ENCODE data around the gene C17orf50. TPM values are rescaled to one million over a fixed set of nuclear protein-coding genes. Genes with fewer than 3 reads are reported as not detected.

Gene C17orf50
- total and polyA plus RNA-seq, 2 of the 13 experiments (the other 11 are each of a cell fraction or from before 2014, with no cell fraction given): not detected

GRCh38 chr17:35793257-35793656, 32.6 kb downstream of the C17orf50 start:
- ATAC-seq (no peak), FAIRE-seq (no peak), DNase-seq (ENCODE audit: low spot score) (no peak)
- no peak overlapping the region for H3K4me3 ChIP-seq (replicated peaks in 1 of 3; ENCODE audit: insufficient read depth in 1 of 3, low read depth in 2 of 3, low read length in 3 of 3)
- H3K4me1 ChIP-seq (ENCODE audit: insufficient read depth, low read length): peaks cover 6% of the 10 kb centered on the region; the same call in 1 of the 2 replicates
- H3K36me3 ChIP-seq (replicated peaks in 1 of 2; ENCODE audit: control insufficient read depth in 1 of 2, insufficient read depth in 2 of 2, low read length in 2 of 2): no peaks in the 10 kb centered on the region
- 13% methylated on average over 3 of the region's 3 CpGs for WGBS (ENCODE audit: low lambda C conversion rate)
- no peaks in the 10 kb centered on the region for H3K79me2 ChIP-seq (ENCODE audit: insufficient read depth, low read length)
- no peak overlapping the region for H3K27ac ChIP-seq (ENCODE audit: extremely low read length, insufficient read depth, low read length)
- H3K4me2 ChIP-seq (ENCODE audit: low read depth, low read length): no peak overlapping the region
- no peaks in the 10 kb centered on the region for H4K20me1 ChIP-seq (ENCODE audit: insufficient read depth, low read length)
- in situ Hi-C loops (cut with HindIII; ENCODE audit: extremely low pct_ligation_motif_present, low pct_unique_long_range_greater_than_20kb) (no loop called here), intact Hi-C loops (cut with micrococcal nuclease; ENCODE audit: unreplicated experiment) (loop anchor here (1.0 kb wide), 1 partner anchor 9 kb away; no protein-coding TSS in a partner anchor)
- CTCF ChIA-PET (ENCODE audit: low intra/inter-chr PET ratio, low total read pairs): no interaction called here
- TF ChIP-seq ZNF598 (CRISPR knock-in tag; IDR thresholded peaks at IDR 0.05; ENCODE audit: borderline replicate concordance) (no peak), ZNF142 (CRISPR knock-in tag; IDR thresholded peaks at IDR 0.05) (no peak), TIGD3 (CRISPR knock-in tag; IDR thresholded peaks at IDR 0.05; ENCODE audit: borderline replicate concordance) (no peak), CREBL2 (CRISPR knock-in tag; IDR thresholded peaks at IDR 0.05; ENCODE audit: borderline replicate concordance) (no peak), IRF2 (CRISPR knock-in tag; IDR thresholded peaks at IDR 0.05) (no peak), STAT5B (CRISPR knock-in tag; IDR thresholded peaks at IDR 0.05) (no peak), GMEB1 (CRISPR knock-in tag; IDR thresholded peaks at IDR 0.05; ENCODE audit: borderline replicate concordance) (no peak), RARG (CRISPR knock-in tag; IDR thresholded peaks at IDR 0.05; ENCODE audit: low read depth) (no peak), ZBTB37 (CRISPR knock-in tag; IDR thresholded peaks at IDR 0.05) (no peak)
- no peaks in the 10 kb centered on the region for H3K9me3 ChIP-seq (ENCODE audit: low read length)
- no TSS peak for BruUV-seq (replicated peaks)
- H2AFZ ChIP-seq (ENCODE audit: low read length): no peak overlapping the region
- POLR2A ChIA-PET: no interaction called here
- no peak overlapping the region for H3K9ac ChIP-seq (ENCODE audit: insufficient read depth, low read depth, low read length)
- peaks cover 13 to 75% of the 10 kb centered on the region in 2 experiments; a peak in 4 of 5 replicates for H3K27me3 ChIP-seq (ENCODE audit: control insufficient read depth in 1 of 2, insufficient read depth in 2 of 2, low read length in 2 of 2)
